Rectal smooth muscle tissue (tissue), 1 donor: Measurements from ENCODE around the gene LNP1.
"Not testable (repeated sequence)": the region's sequence is repeated elsewhere in the genome, so short reads cannot be mapped to it uniquely, and the experiment has no call there.

ENCODE experiments used
- H3K27ac ChIP-seq: one replicate; pipeline ENCODE4 v1.7.0; 2013; ENCODE audit warnings: low read depth, low read length, inconsistent platforms
- H3K27me3 ChIP-seq: one replicate; pipeline ENCODE4 v1.7.0; 2013; ENCODE audit warnings: low read length; ENCODE audit not compliant: control insufficient read depth, insufficient read depth
- H3K36me3 ChIP-seq: one replicate; pipeline ENCODE4 v1.7.0; 2013; ENCODE audit warnings: low read length; ENCODE audit not compliant: control insufficient read depth, insufficient read depth
- H3K4me1 ChIP-seq: one replicate; pipeline ENCODE4 v1.7.0; 2013; ENCODE audit warnings: low read length; ENCODE audit not compliant: control insufficient read depth, insufficient read depth
- H3K4me3 ChIP-seq: one replicate; pipeline ENCODE4 v1.7.0; 2013; ENCODE audit warnings: low read length
- H3K9ac ChIP-seq: one replicate; pipeline ENCODE4 v1.7.0; 2013; ENCODE audit warnings: low read length

LNP1 gene

DNA sequence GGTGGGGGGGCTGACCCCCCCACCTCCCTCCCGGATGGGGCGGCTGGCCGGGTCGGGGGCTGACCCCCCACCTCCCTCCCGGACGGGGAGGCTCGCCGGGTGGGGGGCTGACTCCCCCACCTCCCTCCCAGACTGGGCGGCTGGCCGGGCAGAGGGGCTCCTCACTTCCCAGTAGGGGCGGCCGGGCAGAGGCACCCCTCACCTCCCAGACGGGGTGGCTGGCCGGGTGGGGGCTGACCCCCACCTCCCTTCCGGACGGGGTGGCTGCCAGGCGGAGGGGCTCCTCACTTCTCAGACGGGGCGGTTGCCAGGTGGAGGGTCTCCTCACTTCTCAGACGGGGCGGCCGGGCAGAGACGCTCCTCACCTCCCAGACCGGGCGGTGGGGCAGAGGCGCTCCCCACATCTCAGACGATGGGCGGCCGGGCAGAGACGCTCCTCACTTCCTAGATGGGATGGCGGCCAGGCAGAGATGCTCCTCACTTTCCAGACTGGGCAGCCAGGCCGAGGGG lies 76.6 kb downstream of the LNP1 start:
- not testable (repeated sequence) for H3K27ac ChIP-seq, H3K4me3 ChIP-seq, H3K27me3 ChIP-seq, H3K4me1 ChIP-seq, H3K36me3 ChIP-seq, H3K9ac ChIP-seq

DNA sequence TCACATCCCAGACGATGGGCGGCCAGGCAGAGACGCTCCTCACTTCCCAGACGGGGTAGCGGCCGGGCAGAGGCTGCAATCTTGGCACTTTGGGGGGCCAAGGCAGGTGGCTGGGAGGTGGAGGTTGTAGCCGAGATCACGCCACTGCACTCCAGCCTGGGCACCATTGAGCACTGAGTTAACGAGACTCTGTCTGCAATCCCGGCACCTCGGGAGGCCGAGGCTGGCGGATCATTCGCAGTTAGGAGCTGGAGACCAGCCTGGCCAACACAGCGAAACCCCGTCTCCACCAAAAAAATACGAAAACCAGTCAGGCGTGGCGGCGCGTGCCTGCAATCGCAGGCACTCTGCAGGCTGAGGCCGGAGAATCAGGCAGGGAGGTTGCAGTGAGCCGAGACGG lies 77.2 kb downstream of the LNP1 start:
- H3K27me3 ChIP-seq, H3K27ac ChIP-seq, H3K4me3 ChIP-seq, H3K36me3 ChIP-seq, H3K4me1 ChIP-seq, H3K9ac ChIP-seq: not testable (repeated sequence)

DNA sequence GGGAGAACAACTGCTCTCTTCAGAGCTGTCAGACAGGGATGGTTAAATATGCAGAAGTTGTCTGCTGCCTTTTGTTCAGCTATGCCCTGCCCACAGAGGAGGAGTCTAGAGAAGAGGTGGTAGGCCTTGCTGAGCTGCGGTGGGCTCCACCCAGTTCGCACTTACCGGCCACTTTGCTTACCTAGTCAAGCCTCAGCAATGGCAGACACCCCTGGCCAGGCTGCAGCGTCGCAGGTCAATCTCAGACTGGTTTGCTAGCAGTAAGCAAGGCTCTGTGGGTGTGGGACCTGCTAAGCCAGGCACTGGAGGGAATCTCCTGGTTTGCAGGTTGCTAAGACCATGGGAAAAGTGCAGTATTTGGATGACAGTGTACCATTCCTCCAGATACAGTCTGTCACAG lies 78.7 kb downstream of the LNP1 start:
- no peaks in the 10 kb centered on the region for H3K27me3 ChIP-seq
- no peaks in the 10 kb centered on the region for H3K36me3 ChIP-seq
- no peaks in the 10 kb centered on the region for H3K4me1 ChIP-seq
- H3K4me3 ChIP-seq: no peak overlapping the region
- H3K27ac ChIP-seq: no peak overlapping the region
- H3K9ac ChIP-seq: no peak overlapping the region

DNA sequence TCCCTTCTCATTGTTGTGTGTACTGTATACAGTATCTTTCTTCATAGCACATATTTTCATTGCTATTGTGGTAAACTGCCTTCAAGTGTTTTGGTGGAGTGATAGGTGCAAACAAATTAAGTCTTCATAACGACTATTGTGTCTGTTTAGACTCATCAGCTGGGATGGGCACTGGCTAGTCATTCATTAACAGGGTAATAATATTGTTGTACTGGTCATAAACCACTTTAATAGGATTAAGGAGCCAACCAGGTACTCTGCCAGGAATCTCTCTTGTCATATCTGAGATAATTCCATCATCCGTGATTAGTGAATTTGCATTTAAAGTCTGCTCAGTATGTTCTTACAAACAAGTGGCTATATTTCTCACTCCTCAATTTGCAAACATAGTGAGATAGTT lies 80.8 kb downstream of the LNP1 start:
- H3K4me3 ChIP-seq: no peak overlapping the region
- no peak overlapping the region for H3K9ac ChIP-seq
- H3K36me3 ChIP-seq: no peaks in the 10 kb centered on the region
- H3K27me3 ChIP-seq: no peaks in the 10 kb centered on the region
- H3K4me1 ChIP-seq: no peaks in the 10 kb centered on the region
- H3K27ac ChIP-seq: no peak overlapping the region

DNA sequence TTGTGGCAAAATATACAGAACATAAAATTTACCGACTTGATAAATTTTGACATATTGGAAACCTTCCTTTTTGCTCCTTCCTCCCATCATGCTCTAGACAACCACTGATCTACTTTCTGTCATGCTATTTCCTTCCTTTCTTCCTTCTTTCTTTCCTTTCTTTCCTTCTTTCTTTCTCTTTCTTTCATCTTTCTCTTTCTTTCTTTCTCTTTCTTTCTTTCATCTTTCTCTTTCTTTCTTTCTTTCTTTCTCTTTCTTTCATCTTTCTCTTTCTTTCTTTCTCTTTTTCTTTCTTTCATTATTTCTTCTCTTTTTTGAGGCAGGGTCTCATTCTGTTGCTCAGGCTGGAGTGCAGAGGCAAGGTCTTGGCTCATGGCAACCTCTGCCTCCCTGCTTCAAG lies 82.2 kb downstream of the LNP1 start:
- no peaks in the 10 kb centered on the region for H3K36me3 ChIP-seq
- H3K27me3 ChIP-seq: no peaks in the 10 kb centered on the region
- H3K4me3 ChIP-seq: no peak overlapping the region
- H3K9ac ChIP-seq: no peak overlapping the region
- no peak overlapping the region for H3K27ac ChIP-seq
- H3K4me1 ChIP-seq: no peaks in the 10 kb centered on the region

DNA sequence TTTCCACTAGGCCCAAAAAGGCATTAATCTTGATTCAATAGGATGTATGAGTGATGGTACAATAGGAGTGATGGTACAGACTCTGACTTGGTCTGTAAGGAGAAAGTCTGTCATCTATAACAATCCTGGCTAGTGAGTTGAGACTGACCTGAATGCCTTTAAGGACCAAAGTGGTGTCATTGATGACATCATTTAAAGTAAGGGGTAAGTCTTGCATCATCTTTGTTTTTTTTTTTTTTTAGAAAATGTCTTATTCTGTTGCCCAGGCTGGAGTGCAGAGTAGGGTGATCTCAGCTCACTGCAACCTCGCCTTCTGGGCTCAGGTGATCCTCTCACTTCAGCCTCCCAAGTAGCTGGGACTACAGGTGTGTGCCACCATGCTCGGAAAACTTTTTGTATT lies 85.5 kb downstream of the LNP1 start:
- Histone ChIP-seq H3K36me3 (no peaks in the 10 kb centered on the region), H3K4me1 (no peaks in the 10 kb centered on the region), H3K4me3 (no peak overlapping the region), H3K27me3 (no peaks in the 10 kb centered on the region), H3K27ac (no peak overlapping the region), H3K9ac (no peak overlapping the region)

DNA sequence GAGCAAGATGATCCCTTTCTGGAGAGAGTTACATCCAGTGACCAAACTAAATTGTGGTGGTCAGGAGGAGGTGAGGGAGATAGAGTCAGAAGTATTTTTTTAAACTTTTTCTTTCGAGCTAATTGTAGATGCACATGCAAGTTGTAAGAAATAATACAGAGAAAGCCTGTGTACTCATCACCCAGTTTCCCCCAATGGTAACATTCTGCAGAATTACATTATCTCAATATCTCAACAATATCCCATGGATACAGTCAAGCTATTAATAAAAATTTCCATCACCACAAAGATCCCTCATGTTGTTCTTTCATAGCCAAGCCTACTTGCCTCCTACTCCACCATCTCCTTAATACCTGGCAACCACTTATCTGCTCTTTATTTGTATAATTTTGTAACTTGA lies 87.8 kb downstream of the LNP1 start:
- H3K9ac ChIP-seq: no peak overlapping the region
- no peaks in the 10 kb centered on the region for H3K36me3 ChIP-seq
- no peaks in the 10 kb centered on the region for H3K27me3 ChIP-seq
- H3K27ac ChIP-seq: no peak overlapping the region
- H3K4me1 ChIP-seq: no peaks in the 10 kb centered on the region
- no peak overlapping the region for H3K4me3 ChIP-seq

DNA sequence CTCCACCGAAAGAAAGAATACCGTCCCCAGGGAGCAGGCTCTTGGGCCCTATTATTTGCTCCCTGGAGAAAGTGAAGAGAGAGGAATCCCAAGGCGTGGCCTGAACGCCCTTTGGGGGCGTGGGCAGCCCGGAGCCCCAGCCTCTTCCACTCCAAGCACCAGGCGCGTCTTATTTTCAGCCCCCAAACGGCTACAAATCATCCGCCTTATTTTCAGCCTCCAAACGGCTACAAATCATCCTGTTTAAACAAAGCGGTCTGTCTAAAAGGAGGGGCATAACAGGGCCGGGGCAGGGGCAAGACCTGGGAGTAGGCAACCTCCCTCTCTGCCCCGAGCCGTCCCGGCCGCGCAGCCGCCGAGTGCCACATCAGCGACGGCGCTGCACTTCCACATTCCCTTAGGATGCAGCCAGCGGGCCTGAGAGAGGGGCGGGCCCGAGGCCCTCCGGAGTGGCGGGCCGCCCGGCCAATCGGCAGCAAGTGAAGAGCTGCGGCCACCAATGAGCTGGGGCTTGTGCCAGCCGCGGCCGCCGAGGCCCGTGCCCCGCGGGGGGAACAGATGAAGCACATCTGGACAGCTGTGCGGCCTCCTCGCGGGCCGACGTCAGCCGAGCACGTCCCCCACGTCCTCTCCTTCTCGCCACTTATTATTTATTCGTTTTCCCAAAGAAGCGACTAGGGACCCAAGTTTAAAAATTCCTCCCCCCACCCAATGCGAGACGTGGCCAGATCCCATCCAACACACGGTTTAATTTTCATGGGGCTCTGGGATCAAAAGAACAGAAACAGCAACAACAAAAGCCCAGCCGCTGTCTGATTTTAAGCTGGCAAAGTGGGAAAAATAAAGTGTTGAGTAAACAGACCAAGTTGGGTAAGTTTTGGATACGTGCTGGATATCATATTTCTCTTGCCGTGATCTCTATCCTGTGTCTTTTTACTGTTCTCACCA lies 91.0 kb downstream of the LNP1 start, which contains the start of gene TMEM45A:
TSS of gene TMEM45A (plus strand) at position 561 of the 948 bp plus-strand sequence. CDS start 62,593 bp downstream, outside the sequence.
- no peaks in the 10 kb centered on the region for H3K36me3 ChIP-seq
- H3K4me1 ChIP-seq: no peaks in the 10 kb centered on the region
- H3K27ac ChIP-seq: peak within 1 kb of the TSS; percentile 83
- H3K4me3 ChIP-seq: peak within 1 kb of the TSS; percentile 68
- no peaks in the 10 kb centered on the region for H3K27me3 ChIP-seq
- peak within 1 kb of the TSS; percentile 43 for H3K9ac ChIP-seq

DNA sequence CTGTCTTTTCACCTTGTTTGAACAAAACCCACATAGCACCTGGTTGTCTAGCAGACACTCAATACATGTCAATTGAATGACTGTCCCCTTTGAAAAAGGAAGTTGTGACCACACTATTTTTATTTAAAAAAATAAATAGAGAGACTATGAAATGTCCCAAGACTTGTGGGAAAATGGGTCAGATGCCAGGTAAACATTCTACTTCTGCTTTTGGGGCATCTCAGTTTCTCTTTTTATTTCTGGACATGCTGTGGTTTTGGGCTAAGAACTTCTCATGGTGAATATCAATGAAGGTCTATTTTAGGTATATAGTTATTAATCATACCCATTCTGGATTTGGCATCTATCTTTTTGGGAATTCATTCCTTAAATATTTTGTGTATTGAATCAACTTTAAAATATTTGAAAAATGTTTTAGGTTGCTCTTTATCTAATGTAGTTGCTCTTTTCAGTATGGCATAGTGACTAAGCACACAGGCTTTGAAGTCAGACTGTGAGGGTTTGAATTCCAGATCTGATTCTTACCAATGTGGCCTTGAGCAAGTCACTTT lies 95.4 kb downstream of the LNP1 start:
- H3K9ac ChIP-seq: no peak overlapping the region
- no peaks in the 10 kb centered on the region for H3K27me3 ChIP-seq
- H3K36me3 ChIP-seq: no peaks in the 10 kb centered on the region
- no peak overlapping the region for H3K27ac ChIP-seq
- no peak overlapping the region for H3K4me3 ChIP-seq
- H3K4me1 ChIP-seq: no peaks in the 10 kb centered on the region

DNA sequence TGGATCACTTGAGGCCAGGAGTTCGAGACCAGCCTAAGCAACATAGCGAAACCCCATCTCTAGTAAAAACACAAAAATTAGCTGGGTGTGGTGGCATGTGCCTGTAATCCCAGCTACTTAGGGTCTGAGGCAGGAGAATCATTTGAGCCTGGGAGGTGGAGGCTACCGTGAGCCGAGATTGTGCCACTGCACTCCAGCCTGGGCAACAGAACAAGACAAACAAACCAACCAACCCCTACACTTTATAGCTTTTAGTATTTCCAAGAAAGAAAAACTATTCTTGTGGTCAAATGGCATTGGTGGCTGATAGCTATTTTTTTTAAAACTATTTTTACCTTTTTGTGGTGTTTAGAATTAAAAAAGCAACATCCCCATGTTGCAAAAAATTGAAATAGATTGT lies 98.3 kb downstream of the LNP1 start:
- H3K27ac ChIP-seq: no peak overlapping the region
- no peaks in the 10 kb centered on the region for H3K27me3 ChIP-seq
- no peak overlapping the region for H3K4me3 ChIP-seq

DNA sequence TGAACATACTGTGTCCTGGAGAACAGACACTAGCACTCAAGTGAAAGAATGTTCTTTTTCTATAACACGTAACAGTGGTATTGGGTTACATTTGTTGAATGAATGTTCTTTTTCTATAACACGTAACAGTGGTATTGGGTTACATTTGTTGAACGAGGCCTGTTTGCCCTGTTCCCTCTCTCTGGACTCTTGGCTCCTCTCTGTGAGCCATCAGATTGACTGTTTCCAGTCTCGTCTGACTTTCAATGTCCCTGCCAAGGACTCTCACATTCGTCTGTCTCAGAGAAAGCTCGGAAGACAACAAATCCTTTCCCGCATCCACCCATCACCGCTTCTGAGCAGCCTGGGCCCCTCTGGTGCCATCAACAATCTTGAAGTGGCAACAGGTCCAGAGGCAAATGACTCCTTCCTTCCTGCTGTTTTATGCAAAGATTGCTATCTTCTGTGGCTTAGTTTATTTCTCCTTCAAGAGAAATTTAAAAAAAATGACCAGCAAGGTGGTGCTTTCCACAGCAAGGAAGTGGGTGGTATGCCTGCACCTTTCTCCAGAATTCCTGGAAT lies 99.1 kb downstream of the LNP1 start:
- no peaks in the 10 kb centered on the region for H3K36me3 ChIP-seq
- no peak overlapping the region for H3K9ac ChIP-seq
- H3K27ac ChIP-seq: no peak overlapping the region
- no peaks in the 10 kb centered on the region for H3K27me3 ChIP-seq
- no peak overlapping the region for H3K4me3 ChIP-seq
- no peaks in the 10 kb centered on the region for H3K4me1 ChIP-seq

More for the DNA sequence above, 98.3 kb downstream of the LNP1 start:
- H3K4me1 ChIP-seq: no peaks in the 10 kb centered on the region
- no peaks in the 10 kb centered on the region for H3K36me3 ChIP-seq
- H3K9ac ChIP-seq: no peak overlapping the region

DNA sequence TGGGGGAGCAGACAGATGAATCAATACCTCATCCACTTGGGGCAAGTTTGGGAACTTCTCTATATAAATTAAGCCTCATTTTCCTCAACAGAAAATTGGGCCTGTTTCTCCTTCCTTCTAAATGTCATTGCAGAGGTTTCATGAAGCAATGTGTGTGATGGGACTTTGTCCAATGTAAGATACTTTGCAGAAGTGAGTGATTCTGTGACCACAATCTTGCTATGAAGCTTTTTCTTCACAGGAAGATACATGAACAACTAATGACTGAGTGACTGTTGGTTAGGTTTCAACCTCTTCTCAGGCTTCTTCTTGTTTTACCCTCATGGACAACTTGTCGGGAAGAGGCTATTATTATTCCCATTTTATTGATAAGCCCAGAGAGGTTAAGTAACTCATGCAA lies 102.1 kb downstream of the LNP1 start:
- H3K36me3 ChIP-seq: no peaks in the 10 kb centered on the region
- no peaks in the 10 kb centered on the region for H3K4me1 ChIP-seq
- no peak overlapping the region for H3K9ac ChIP-seq
- H3K27ac ChIP-seq: no peak overlapping the region
- H3K4me3 ChIP-seq: no peak overlapping the region
- no peaks in the 10 kb centered on the region for H3K27me3 ChIP-seq
